Measurements from ENCODE around the gene ARHGAP28. TPM values are rescaled to one million over a fixed set of nuclear protein-coding genes. Genes with fewer than 3 reads are reported as not detected.

Gene ARHGAP28
- total RNA-seq, 1 experiment from 2014 or later, result 9.2 TPM

GRCh38 chr18:6851480-6851879, 122.0 kb downstream of the ARHGAP28 start:
- Mint-ChIP-seq H3K4me3 (no peak overlapping the region), H3K27ac (no peak overlapping the region), H3K4me1 (no peaks in the 10 kb centered on the region), H3K9me3 (peaks cover 16 to 31% of the 10 kb centered on the region in 2 experiments), H3K36me3 (ENCODE audit: insufficient read depth in 1 of 3, low read depth in 3 of 3) (peaks cover 36 to 40% (median 37%) of the 10 kb centered on the region in 3 experiments), H3K27me3 (ENCODE audit: low read depth) (no peaks in the 10 kb centered on the region)
- Histone ChIP-seq H3K79me2 (ENCODE audit: insufficient read depth, low read length) (no peaks in the 10 kb centered on the region), H2BK120ac (ENCODE audit: low read depth, low read length, poor library complexity, severe bottlenecking) (no peak overlapping the region), H3K4ac (ENCODE audit: low read depth, low read length) (no peak overlapping the region), H4K20me1 (ENCODE audit: control insufficient read depth, insufficient read depth, insufficient read length) (no peaks in the 10 kb centered on the region), H3K79me1 (ENCODE audit: insufficient read depth, low read depth, low read length, poor library complexity, severe bottlenecking) (no peaks in the 10 kb centered on the region), H3K56ac (ENCODE audit: insufficient read length, low read depth, low read length) (no peak overlapping the region), H2BK5ac (ENCODE audit: insufficient read length, low read length) (no peak overlapping the region), H2AK5ac (ENCODE audit: insufficient read length, low read length) (no peak overlapping the region), H3K14ac (ENCODE audit: insufficient read depth, low read length) (no peak overlapping the region), H3K23me2 (ENCODE audit: insufficient read length, low read depth, low read length, poor library complexity, severe bottlenecking) (no peaks in the 10 kb centered on the region), H2AFZ (ENCODE audit: low read length) (no peak overlapping the region), H2BK20ac (ENCODE audit: low read depth, low read length, poor library complexity, severe bottlenecking) (no peak overlapping the region), H4K8ac (replicated peaks; ENCODE audit: insufficient read length, low read depth, low read length) (no peak overlapping the region), H3K9ac (ENCODE audit: extremely low read depth, insufficient read length, low read length) (no peak overlapping the region), H3K4me1 (ENCODE audit: insufficient read depth, low read length) (no peaks in the 10 kb centered on the region), H3K27me3 (ENCODE audit: insufficient read depth, low read length) (no peaks in the 10 kb centered on the region), H3K18ac (ENCODE audit: insufficient read length, low read depth, low read length) (no peak overlapping the region), H3K4me2 (ENCODE audit: insufficient read depth, insufficient read length, low read length) (no peak overlapping the region), H3T11ph (ENCODE audit: low read length) (no peak overlapping the region), H3K23ac (ENCODE audit: insufficient read length, low read depth, low read length) (no peak overlapping the region), H3K9me3 (ENCODE audit: control insufficient read depth, low read depth, low read length) (no peaks in the 10 kb centered on the region), H2BK12ac (ENCODE audit: insufficient read length, low read depth, low read length) (no peak overlapping the region), H3K27ac (ENCODE audit: insufficient read length, low read depth, low read length) (no peak overlapping the region), H4K5ac (ENCODE audit: insufficient read length, low read depth, low read length) (no peak overlapping the region), H2BK15ac (ENCODE audit: low read depth, low read length) (no peak overlapping the region), H4K91ac (ENCODE audit: insufficient read length, low read depth, low read length) (no peak overlapping the region)
- TF ChIP-seq CTCF (conservative IDR thresholded peaks at IDR 0.05), result no peak
- no peak for DNase-seq
- no CpG with 5 or more reads among the region's 2 CpGs for WGBS (ENCODE audit: extremely low coverage, insufficient read length, low lambda C conversion rate)
